GM18517 (cell line): ENCODE data around the gene PARD3.
"Not testable (repeated sequence)": the region's sequence is repeated elsewhere in the genome, so short reads cannot be mapped to it uniquely, and the experiment has no call there.

Source experiments
- ATAC-seq: cut with Tn5 transposase; IDR thresholded peaks from one replicate; pipeline ENCODE4 v1.9.1; 2021; ENCODE audit warnings: mild to moderate bottlenecking, moderate library complexity; ENCODE audit not compliant: unreplicated experiment

The PARD3 gene

DNA sequence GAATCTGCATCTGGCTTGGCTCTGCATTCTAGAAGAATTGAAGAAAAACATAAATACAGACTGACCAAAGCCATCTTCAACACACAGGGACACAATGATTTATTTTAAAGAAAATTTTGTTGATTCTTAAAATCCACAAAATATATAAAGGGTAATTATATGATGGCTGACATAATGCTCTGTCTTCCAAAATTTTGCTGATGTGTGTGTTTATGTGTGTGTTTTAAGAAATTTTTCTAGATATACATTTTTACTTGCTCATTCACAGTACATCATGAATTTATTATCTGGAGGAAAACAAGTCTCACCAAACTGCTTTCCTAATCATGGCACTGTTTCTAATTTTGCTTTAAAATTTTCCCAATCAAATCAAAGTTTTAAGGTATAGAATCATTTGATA, 442.6 kb downstream of the PARD3 start:
- no peak for ATAC-seq

DNA sequence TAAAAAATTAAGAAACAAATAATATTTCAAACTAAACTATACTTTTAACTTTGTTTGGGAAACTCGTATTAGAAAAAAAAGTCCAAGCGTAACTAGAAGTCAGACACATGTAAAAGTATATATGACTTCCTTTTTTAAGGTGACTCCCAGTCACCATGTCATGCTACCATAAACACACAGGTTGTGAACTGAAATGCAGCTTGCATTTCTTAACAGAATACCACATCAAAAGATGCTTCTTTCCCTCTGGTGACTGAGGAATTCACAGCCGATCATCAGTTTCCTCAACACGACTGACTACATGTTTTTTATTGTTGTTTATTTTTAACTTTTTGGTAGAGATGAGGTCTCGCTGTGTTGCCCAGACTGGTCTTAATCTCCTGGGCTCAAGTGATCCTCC, 445.0 kb downstream of the PARD3 start:
- no peak for ATAC-seq

DNA sequence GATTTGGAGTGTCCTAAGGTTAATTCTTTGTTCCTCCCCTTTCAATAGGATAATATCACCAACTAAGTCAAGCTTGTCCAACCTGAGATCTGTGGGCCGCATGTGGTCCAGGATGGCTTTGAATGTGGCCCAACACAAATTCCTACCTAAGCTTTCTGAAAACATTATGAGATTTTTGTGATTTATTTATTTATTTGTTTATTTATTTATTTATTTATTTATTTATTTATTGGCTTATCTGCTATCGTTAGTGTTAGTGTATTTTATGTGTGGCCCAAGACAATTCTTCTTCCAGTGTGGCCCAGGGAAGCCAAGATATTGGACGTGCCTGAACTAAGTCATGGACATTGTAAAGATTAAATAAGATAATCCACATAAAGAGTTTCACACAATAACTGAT, 446.0 kb downstream of the PARD3 start:
- no peak for ATAC-seq

DNA sequence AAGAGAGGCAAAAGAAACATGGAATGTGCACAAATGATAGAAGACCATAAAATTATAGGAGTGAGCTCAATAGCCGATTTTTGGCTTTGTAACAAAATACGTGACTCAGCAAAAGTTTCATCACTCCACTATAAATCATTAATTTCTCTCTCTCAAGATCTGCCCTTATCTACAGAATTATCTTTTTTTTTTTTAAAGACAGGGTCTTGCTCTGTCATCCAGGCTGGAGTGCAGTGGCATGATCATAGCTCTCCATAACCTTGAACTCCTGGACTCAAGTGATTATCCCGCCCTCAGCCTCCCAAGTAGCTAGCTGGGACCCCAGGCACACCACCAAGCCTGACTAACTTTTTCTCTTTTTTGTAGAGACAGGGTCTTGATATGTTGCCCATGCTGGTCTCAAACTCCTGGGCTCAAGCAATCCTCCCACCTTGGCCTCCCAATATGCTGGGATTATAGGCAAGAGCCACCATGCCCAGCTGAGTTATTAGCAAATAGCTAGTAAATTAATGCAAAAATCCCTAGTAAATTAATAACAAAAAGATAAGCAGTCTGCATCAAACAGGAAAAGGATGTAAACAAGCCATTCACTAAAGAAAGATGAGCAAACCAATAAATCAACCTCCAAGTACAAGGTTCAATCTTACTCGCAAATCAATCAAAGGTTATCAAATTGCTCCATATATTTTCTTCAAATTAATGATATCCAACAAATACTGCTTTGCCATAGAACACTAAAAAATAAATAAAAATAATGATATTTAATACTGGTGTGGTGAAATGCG, 450.7 kb downstream of the PARD3 start:
- no peak for ATAC-seq

GRCh38 chr10:34360984-34361383, 454.1 kb downstream of the PARD3 start:
- ATAC-seq: no peak

GRCh38 chr10:34359435-34359813, 455.7 kb downstream of the PARD3 start:
- no peak for ATAC-seq

DNA sequence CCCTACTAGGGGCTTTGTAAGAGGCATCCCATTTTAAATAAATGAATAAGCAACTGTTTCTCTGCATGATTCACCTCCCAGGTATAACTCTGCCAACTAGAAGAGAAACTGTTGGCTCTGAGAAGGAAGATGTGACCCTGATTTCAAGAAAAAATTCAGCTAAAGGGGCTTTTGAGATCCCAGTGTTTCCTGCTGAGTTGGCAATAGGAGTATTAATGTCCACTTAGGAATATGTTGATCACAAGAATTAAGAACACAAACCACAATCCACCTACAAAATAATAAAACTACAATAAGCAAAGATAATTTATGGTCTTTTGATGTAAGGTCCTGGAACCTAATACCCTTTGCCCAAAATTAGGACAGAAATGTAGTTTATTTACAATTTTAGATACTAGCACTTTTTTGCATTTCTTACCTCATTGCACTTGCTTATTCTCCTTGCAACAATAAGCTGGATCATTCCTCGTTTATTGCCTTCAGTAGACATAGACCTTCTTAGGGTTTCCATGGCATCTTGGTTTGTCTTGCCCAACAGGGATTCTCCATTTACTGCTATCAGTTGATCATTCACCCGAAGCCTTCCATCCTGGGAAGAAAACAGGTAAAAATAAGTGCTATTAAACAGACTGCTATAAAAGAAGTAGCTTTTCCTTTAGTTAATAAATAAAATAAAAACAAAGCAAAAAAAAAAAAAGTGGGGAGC, 456.2 kb downstream of the PARD3 start:
- ATAC-seq: no peak

DNA sequence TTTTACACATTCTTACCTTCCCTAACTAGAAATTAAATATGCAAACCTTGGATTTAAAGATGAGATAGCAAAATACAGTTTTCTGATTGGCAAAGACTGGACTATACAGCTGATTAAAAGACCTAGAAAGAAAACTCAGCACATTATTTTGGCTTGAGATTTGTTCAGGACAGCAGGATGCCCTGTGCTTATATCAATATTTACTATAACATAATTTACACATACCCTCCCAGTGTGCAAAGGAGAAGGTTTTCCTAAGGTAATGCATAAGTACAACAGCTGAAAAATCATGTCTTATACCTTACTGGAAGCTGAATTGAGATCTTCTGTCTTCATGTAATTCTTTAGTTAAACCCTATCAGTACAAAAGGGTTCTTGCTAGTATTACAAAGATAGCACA, 458.6 kb downstream of the PARD3 start:
- no peak for ATAC-seq

GRCh38 chr10:34353530-34353929, 461.6 kb downstream of the PARD3 start:
- not testable (repeated sequence) for ATAC-seq

GRCh38 chr10:34352599-34353204, 462.4 kb downstream of the PARD3 start:
- ATAC-seq: not testable (repeated sequence)

DNA sequence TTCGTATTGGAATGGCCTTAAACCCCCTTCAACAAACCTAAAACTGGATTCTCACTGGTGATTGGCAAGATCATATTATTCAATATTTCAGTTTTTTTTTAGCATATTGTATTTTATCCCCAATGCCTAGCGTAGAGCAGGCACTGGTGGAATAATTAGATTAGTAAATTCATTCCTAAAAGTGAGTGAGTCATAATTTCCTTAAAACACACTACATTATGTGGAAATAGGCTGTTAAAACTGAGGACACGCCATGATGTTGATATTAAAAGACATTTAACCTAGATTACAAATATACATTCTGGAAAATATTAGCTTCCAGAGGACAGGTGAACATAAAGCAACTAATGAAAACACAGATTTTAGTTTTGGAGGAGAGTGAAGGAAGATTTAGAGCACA, 463.9 kb downstream of the PARD3 start:
- ATAC-seq: no peak

- no peak for ATAC-seq
Observed at GRCh38 chr10:34348917-34349485, 466.1 kb downstream of the PARD3 start.

- no peak for ATAC-seq
Observed at GRCh38 chr10:34348021-34348420, 467.1 kb downstream of the PARD3 start.

DNA sequence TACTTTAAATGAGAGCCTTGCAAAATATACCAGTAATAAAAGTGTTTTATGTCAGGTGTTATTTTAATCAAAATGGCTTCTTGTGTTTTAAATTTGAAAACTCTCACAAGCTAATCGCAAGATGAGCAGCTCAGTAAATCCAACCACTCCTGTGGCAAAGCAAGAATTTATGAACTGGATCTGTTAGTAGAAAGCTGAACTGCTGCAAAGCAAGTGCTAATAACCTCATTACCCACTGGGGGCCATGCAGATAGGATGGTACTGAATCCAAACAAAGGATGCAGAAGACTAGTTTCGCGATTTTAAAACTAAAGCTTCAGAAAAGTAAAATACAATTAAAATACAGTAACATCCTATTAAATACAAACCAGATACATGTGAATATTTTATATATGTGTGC, 468.0 kb downstream of the PARD3 start:
- ATAC-seq: no peak

- no peak for ATAC-seq
Observed at GRCh38 chr10:34346516-34347100, 468.5 kb downstream of the PARD3 start.

- no peak for ATAC-seq
Observed at GRCh38 chr10:34345383-34345782, 469.7 kb downstream of the PARD3 start.

- no peak for ATAC-seq
Observed at GRCh38 chr10:34343764-34344163, 471.3 kb downstream of the PARD3 start.

- ATAC-seq: no peak
Observed at GRCh38 chr10:34341473-34341872, 473.6 kb downstream of the PARD3 start.

- no peak for ATAC-seq
Observed at GRCh38 chr10:34340934-34341333, 474.2 kb downstream of the PARD3 start.

- ATAC-seq: no peak
Observed at GRCh38 chr10:34339816-34340553, 475.1 kb downstream of the PARD3 start.

DNA sequence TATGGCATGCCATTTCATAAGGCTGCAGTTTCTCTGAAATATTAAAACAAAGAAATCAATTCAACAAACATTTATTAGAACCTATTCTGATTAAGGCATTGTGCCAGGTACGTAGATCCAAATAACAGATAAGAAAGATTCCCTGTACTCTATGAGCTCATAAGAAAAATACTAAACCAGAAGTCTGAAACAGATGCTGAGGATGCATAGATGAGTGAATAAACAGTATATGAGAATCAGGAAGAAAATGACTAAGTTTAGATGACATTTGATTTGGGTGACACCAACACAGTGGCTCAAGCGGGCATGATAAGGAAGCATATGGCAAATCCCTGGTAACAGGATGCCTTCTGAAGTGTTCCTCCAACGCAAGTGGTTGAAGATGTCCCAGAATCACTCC, 477.2 kb downstream of the PARD3 start:
- ATAC-seq: no peak
